Astrocyte (in vitro differentiated cells and primary cell): ENCODE data around the gene SOX13.

ENCODE experiments used
- EZH2 ChIP-seq: IDR thresholded peaks from 2 replicates; pipeline ENCODE4 v1.6.1; 2012; ENCODE audit warnings: mild to moderate bottlenecking, low read length, inconsistent platforms; ENCODE audit not compliant: insufficient read depth
- TF ChIP-seq, protein P1 (sequence below): IDR thresholded peaks from 2 replicates; pipeline ENCODE4 v1.5.1; 2011; ENCODE audit warnings: low read depth, mild to moderate bottlenecking, inconsistent platforms, low read length, moderate library complexity; ENCODE audit not compliant: insufficient read depth

DNA sequence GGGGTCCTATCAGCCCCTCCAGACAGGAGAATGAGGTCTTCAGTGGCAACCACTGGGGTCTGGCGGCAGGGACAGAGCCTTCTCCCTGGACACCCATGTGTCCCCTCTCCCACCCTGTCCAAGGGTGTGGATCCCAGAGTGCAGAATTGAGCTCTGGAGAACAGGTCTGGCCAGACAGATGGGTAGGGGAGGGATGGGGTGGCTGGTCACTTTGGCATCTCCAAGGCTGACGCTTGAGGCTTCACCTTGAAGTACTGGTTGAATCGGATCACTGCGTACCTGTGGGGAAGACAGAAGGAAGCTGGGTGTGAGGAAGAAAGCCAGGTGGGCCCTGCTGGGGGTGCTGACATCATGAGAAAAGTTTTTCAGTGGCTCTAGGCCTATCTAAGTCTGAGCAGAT is 59.1 kb downstream of the SOX13 start:
- no peak for TF ChIP-seq EZH2
- TF ChIP-seq, protein P1, sequence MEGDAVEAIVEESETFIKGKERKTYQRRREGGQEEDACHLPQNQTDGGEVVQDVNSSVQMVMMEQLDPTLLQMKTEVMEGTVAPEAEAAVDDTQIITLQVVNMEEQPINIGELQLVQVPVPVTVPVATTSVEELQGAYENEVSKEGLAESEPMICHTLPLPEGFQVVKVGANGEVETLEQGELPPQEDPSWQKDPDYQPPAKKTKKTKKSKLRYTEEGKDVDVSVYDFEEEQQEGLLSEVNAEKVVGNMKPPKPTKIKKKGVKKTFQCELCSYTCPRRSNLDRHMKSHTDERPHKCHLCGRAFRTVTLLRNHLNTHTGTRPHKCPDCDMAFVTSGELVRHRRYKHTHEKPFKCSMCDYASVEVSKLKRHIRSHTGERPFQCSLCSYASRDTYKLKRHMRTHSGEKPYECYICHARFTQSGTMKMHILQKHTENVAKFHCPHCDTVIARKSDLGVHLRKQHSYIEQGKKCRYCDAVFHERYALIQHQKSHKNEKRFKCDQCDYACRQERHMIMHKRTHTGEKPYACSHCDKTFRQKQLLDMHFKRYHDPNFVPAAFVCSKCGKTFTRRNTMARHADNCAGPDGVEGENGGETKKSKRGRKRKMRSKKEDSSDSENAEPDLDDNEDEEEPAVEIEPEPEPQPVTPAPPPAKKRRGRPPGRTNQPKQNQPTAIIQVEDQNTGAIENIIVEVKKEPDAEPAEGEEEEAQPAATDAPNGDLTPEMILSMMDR, result no peak
